Skeletal muscle satellite cell (primary cell): Measurements from ENCODE around the gene LMX1A.

ENCODE experiments used
- H3K27me3 ChIP-seq: 2 replicates; pipeline ENCODE4 v1.7.0; 2013; ENCODE audit warnings: low read length; ENCODE audit not compliant: control insufficient read depth, insufficient read depth
- H3K36me3 ChIP-seq: 2 replicates; pipeline ENCODE4 v1.7.0; 2013; ENCODE audit warnings: mild to moderate bottlenecking, control low read depth, low read length; ENCODE audit not compliant: insufficient read depth
- H3K4me1 ChIP-seq: 2 replicates; pipeline ENCODE4 v1.7.0; 2013; ENCODE audit warnings: low read length; ENCODE audit not compliant: control insufficient read depth, insufficient read depth
- H3K4me2 ChIP-seq: 2 replicates; pipeline ENCODE4 v1.7.0; 2013; ENCODE audit warnings: mild to moderate bottlenecking, low read length
- H3K4me3 ChIP-seq: 2 replicates; pipeline ENCODE4 v1.7.0; 2013; ENCODE audit warnings: low read length
- H3K9ac ChIP-seq: 2 replicates; pipeline ENCODE4 v1.7.0; 2013; ENCODE audit warnings: mild to moderate bottlenecking, low read depth, low read length, moderate library complexity
- H3K9me3 ChIP-seq: replicated peaks from 2 replicates; pipeline ENCODE4 v1.7.0; 2013; ENCODE audit warnings: mild to moderate bottlenecking, control low read depth, low read length

LMX1A gene

GRCh38 chr1:165344198-165344597, 12.3 kb downstream of the LMX1A start:
- Histone ChIP-seq H3K4me2 (no peak overlapping the region), H3K4me1 (no peaks in the 10 kb centered on the region), H3K36me3 (no peaks in the 10 kb centered on the region), H3K9ac (no peak overlapping the region), H3K27me3 (peaks cover 25% of the 10 kb centered on the region), H3K4me3 (no peak overlapping the region), H3K9me3 (no peaks in the 10 kb centered on the region)

- H3K27me3 ChIP-seq, result peaks cover 14% of the 10 kb centered on the region
- no peak overlapping the region for H3K9ac ChIP-seq
Observed at GRCh38 chr1:165342587-165342986, 13.9 kb downstream of the LMX1A start.

GRCh38 chr1:165342168-165342567, 14.3 kb downstream of the LMX1A start:
- peaks cover 14% of the 10 kb centered on the region for H3K27me3 ChIP-seq

More at GRCh38 chr1:165342587-165342986, 13.9 kb downstream of the LMX1A start:
- Histone ChIP-seq H3K9me3 (no peaks in the 10 kb centered on the region), H3K36me3 (no peaks in the 10 kb centered on the region), H3K4me3 (no peak overlapping the region), H3K4me1 (no peaks in the 10 kb centered on the region), H3K4me2 (no peak overlapping the region)

GRCh38 chr1:165339164-165339563, 17.4 kb downstream of the LMX1A start:
- H3K9me3 ChIP-seq, result no peaks in the 10 kb centered on the region
- no peak overlapping the region for H3K4me2 ChIP-seq
- peaks cover 3% of the 10 kb centered on the region for H3K27me3 ChIP-seq
- no peak overlapping the region for H3K4me3 ChIP-seq
- no peak overlapping the region for H3K9ac ChIP-seq
- no peaks in the 10 kb centered on the region for H3K4me1 ChIP-seq
- no peaks in the 10 kb centered on the region for H3K36me3 ChIP-seq

More at GRCh38 chr1:165342168-165342567, 14.3 kb downstream of the LMX1A start:
- Histone ChIP-seq H3K9me3 (no peaks in the 10 kb centered on the region), H3K4me3 (no peak overlapping the region), H3K36me3 (no peaks in the 10 kb centered on the region), H3K9ac (no peak overlapping the region), H3K4me2 (no peak overlapping the region), H3K4me1 (no peaks in the 10 kb centered on the region)

GRCh38 chr1:165330483-165330882, 26.0 kb downstream of the LMX1A start:
- no peak overlapping the region for H3K4me2 ChIP-seq
- no peaks in the 10 kb centered on the region for H3K9me3 ChIP-seq
- H3K4me3 ChIP-seq, result no peak overlapping the region
- H3K27me3 ChIP-seq, result no peaks in the 10 kb centered on the region
- H3K9ac ChIP-seq, result no peak overlapping the region
- no peaks in the 10 kb centered on the region for H3K4me1 ChIP-seq
- no peaks in the 10 kb centered on the region for H3K36me3 ChIP-seq

GRCh38 chr1:165329104-165329503, 27.4 kb downstream of the LMX1A start:
- Histone ChIP-seq H3K9ac (no peak overlapping the region), H3K4me2 (no peak overlapping the region), H3K9me3 (no peaks in the 10 kb centered on the region), H3K27me3 (no peaks in the 10 kb centered on the region), H3K4me3 (no peak overlapping the region), H3K4me1 (no peaks in the 10 kb centered on the region), H3K36me3 (no peaks in the 10 kb centered on the region)

- H3K9me3 ChIP-seq, result no peaks in the 10 kb centered on the region
- no peak overlapping the region for H3K9ac ChIP-seq
- H3K4me1 ChIP-seq, result no peaks in the 10 kb centered on the region
- no peaks in the 10 kb centered on the region for H3K27me3 ChIP-seq
- no peak overlapping the region for H3K4me3 ChIP-seq
- H3K36me3 ChIP-seq, result no peaks in the 10 kb centered on the region
- H3K4me2 ChIP-seq, result no peak overlapping the region
Observed at GRCh38 chr1:165328136-165328535, 28.4 kb downstream of the LMX1A start.

GRCh38 chr1:165327538-165327937, 29.0 kb downstream of the LMX1A start:
- Histone ChIP-seq H3K9ac (no peak overlapping the region), H3K4me3 (no peak overlapping the region), H3K36me3 (no peaks in the 10 kb centered on the region), H3K4me1 (no peaks in the 10 kb centered on the region), H3K27me3 (no peaks in the 10 kb centered on the region), H3K4me2 (no peak overlapping the region), H3K9me3 (no peaks in the 10 kb centered on the region)

- H3K4me2 ChIP-seq, result no peak overlapping the region
- no peaks in the 10 kb centered on the region for H3K27me3 ChIP-seq
- H3K36me3 ChIP-seq, result no peaks in the 10 kb centered on the region
- no peak overlapping the region for H3K9ac ChIP-seq
- no peak overlapping the region for H3K4me3 ChIP-seq
- H3K9me3 ChIP-seq, result no peaks in the 10 kb centered on the region
- no peaks in the 10 kb centered on the region for H3K4me1 ChIP-seq
Observed at GRCh38 chr1:165325460-165326203, 30.9 kb downstream of the LMX1A start.

GRCh38 chr1:165324050-165324449, 32.5 kb downstream of the LMX1A start:
- Histone ChIP-seq H3K9me3 (no peaks in the 10 kb centered on the region), H3K27me3 (no peaks in the 10 kb centered on the region), H3K9ac (no peak overlapping the region), H3K4me2 (no peak overlapping the region), H3K4me1 (no peaks in the 10 kb centered on the region), H3K36me3 (no peaks in the 10 kb centered on the region), H3K4me3 (no peak overlapping the region)

GRCh38 chr1:165317612-165318011, 38.9 kb downstream of the LMX1A start:
- Histone ChIP-seq H3K4me2 (no peak overlapping the region), H3K4me3 (no peak overlapping the region), H3K27me3 (no peaks in the 10 kb centered on the region), H3K4me1 (no peaks in the 10 kb centered on the region), H3K9me3 (no peaks in the 10 kb centered on the region), H3K9ac (no peak overlapping the region), H3K36me3 (no peaks in the 10 kb centered on the region)

- Histone ChIP-seq H3K27me3 (no peaks in the 10 kb centered on the region), H3K9me3 (no peaks in the 10 kb centered on the region), H3K4me3 (no peak overlapping the region), H3K4me2 (no peak overlapping the region), H3K9ac (no peak overlapping the region), H3K36me3 (no peaks in the 10 kb centered on the region), H3K4me1 (no peaks in the 10 kb centered on the region)
Observed at GRCh38 chr1:165316153-165316772, 40.3 kb downstream of the LMX1A start.
